Stomach (tissue), 4 donors: ENCODE data around the gene HNF1B.

Experiments used
- CTCF ChIP-seq, 7 experiments: fragments of 450-650 bp in 4 of 7; fragments of 200-600 bp in 3 of 7; sonication (generic) in 3 of 7; IDR thresholded peaks; one replicate each; pipeline ENCODE4 v1.5.1; 2016 to 2019; ENCODE audit warnings: antibody characterized with exemption in 7 of 7, control low read depth in 2 of 7, mild to moderate bottlenecking in 1 of 7
- EP300 ChIP-seq: sonication (generic); formaldehyde crosslinking; IDR thresholded peaks from one replicate; pipeline ENCODE4 v1.6.1; 2017; ENCODE audit warnings: antibody characterized with exemption
- POLR2A ChIP-seq, 4 donors: fragments of 450-650 bp; IDR thresholded peaks; one replicate each; pipeline ENCODE4 v1.6.1; 2016; ENCODE audit warnings: antibody characterized with exemption in 4 of 4, control low read depth in 2 of 4, mild to moderate bottlenecking in 1 of 4, moderate library complexity in 1 of 4

DNA sequence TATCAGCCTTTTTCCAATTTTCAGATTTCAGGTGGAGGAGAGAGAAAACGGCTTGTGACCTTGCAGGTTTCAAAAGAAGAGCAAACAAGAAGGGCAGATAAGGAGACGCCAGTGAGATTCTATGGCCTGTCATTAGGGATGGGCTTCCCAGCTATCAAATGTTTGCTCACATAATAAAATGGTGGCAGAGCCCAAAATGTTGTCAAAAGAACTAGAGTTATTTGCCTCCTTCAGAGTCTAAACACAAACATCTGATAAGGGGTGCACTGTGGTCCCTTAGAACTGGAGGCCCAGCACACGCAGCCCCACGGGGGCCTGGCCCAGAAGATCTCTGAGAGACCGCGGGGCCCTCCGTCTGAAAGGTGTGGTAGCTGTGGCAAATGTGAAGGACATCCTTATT is 55.5 kb downstream of the HNF1B start:
- no peak for TF ChIP-seq CTCF (IDR thresholded peaks at IDR 0.05)
- no peak for TF ChIP-seq EP300
- TF ChIP-seq POLR2A (IDR thresholded peaks at IDR 0.05): no peak
